ACC112 (cell line): Measurements from ENCODE around the gene EPB41L3.

Experiments
- H2AFZ ChIP-seq: fragments of 200-600 bp; sonication (generic); one replicate; pipeline ENCODE4 v1.6.0; 2017; ENCODE audit warnings: antibody characterized with exemption, low read length; ENCODE audit not compliant: unreplicated experiment
- H3K27ac ChIP-seq: fragments of 200-600 bp; sonication (generic); 2 replicates; pipeline ENCODE4 v1.5.1; 2014; ENCODE audit warnings: low read depth, mild to moderate bottlenecking, antibody characterized with exemption, low read length, moderate library complexity
- H3K27me3 ChIP-seq: fragments of 200-600 bp; sonication (generic); 2 replicates; pipeline ENCODE4 v1.6.1; 2014; ENCODE audit warnings: mild to moderate bottlenecking, antibody characterized with exemption, low read length, moderate library complexity, mixed read lengths; ENCODE audit not compliant: insufficient read depth
- H3K36me3 ChIP-seq: fragments of 200-600 bp; sonication (generic); 2 replicates; pipeline ENCODE4 v1.6.1; 2016; ENCODE audit warnings: mild to moderate bottlenecking, antibody characterized with exemption, low read length, moderate library complexity, mixed read lengths; ENCODE audit not compliant: insufficient read depth
- H3K4me1 ChIP-seq: fragments of 200-600 bp; sonication (generic); one replicate; pipeline ENCODE4 v1.6.1; 2016; ENCODE audit warnings: low read length, mixed read lengths; ENCODE audit not compliant: insufficient read depth, unreplicated experiment, control insufficient read depth
- H3K4me3 ChIP-seq: fragments of 200-600 bp; sonication (generic); 2 replicates; pipeline ENCODE4 v1.5.1; 2014; ENCODE audit warnings: mild to moderate bottlenecking, low read depth, low read length
- H3K79me2 ChIP-seq: fragments of 200-600 bp; sonication (generic); one replicate; pipeline ENCODE4 v1.6.0; 2016; ENCODE audit warnings: low read length; ENCODE audit not compliant: control insufficient read depth, unreplicated experiment, insufficient read depth

The EPB41L3 gene

DNA sequence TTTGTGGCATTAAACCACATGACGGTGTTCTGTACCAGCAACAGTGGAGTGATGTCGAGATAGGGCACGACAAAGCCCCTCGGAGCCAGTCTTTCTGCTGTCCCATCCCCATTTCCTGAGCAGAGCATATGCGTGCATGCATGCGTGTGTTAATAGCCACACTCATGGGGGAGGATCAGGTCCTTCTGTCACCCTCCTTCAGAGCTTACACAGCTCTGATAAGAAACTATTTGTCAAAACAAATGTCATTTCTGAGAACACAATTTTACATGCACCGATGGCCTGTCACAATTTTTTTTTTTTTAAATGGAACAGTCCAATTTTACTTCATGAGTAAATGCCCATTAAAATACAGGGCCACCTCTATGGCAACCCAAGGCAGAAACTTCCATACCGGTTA lies 152.4 kb downstream of the EPB41L3 start:
- no peak overlapping the region for H3K4me3 ChIP-seq

DNA sequence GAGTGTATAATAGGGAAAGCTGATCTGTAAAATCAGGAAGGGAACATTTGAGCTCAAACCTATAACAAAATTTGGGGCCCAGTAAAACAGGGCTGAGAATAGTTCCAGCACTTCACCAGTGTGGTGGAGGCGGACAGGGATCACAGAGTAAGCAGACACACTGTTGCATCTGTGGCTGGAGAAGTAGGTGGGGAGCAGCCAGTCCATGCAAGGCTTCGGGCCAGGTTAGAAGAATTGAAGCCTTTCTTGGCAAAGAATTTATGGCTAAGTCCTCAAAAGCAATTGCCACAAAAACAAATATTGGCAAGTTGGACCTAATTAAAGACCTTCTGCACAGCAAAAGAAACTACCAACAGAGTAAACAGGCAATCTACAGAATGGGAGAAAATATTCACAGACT lies 154.4 kb downstream of the EPB41L3 start:
- H3K79me2 ChIP-seq: no peaks in the 10 kb centered on the region
- H3K27me3 ChIP-seq: no peaks in the 10 kb centered on the region
- H3K27ac ChIP-seq: no peak overlapping the region
- no peak overlapping the region for H3K4me3 ChIP-seq
- no peaks in the 10 kb centered on the region for H3K4me1 ChIP-seq
- no peak overlapping the region for H2AFZ ChIP-seq
- no peaks in the 10 kb centered on the region for H3K36me3 ChIP-seq

More for the DNA sequence above, 152.4 kb downstream of the EPB41L3 start:
- no peaks in the 10 kb centered on the region for H3K36me3 ChIP-seq
- no peak overlapping the region for H3K27ac ChIP-seq
- no peaks in the 10 kb centered on the region for H3K4me1 ChIP-seq
- H2AFZ ChIP-seq: no peak overlapping the region
- no peaks in the 10 kb centered on the region for H3K27me3 ChIP-seq
- no peaks in the 10 kb centered on the region for H3K79me2 ChIP-seq

DNA sequence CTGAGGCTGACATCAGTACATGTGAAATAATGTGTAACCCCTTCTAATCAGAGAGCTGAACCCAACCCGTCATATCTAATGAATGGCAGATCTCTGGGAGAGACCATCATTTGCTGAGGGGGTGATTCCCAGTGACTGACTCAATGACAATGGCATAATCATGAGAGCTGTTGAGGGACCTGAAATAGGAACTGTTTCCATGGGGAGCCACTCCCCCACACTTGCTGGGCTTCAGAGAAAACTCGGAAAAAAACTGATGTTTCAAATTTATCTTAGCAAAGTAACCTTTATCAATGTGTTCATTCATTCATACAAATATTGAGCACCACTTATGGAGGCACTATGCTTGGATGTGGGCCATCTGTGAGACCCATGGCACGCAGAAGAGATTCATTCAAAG lies 154.9 kb downstream of the EPB41L3 start:
- H3K79me2 ChIP-seq: no peaks in the 10 kb centered on the region
- H3K4me3 ChIP-seq: no peak overlapping the region
- no peaks in the 10 kb centered on the region for H3K36me3 ChIP-seq
- H3K27me3 ChIP-seq: no peaks in the 10 kb centered on the region
- no peak overlapping the region for H3K27ac ChIP-seq
- no peaks in the 10 kb centered on the region for H3K4me1 ChIP-seq
- no peak overlapping the region for H2AFZ ChIP-seq

DNA sequence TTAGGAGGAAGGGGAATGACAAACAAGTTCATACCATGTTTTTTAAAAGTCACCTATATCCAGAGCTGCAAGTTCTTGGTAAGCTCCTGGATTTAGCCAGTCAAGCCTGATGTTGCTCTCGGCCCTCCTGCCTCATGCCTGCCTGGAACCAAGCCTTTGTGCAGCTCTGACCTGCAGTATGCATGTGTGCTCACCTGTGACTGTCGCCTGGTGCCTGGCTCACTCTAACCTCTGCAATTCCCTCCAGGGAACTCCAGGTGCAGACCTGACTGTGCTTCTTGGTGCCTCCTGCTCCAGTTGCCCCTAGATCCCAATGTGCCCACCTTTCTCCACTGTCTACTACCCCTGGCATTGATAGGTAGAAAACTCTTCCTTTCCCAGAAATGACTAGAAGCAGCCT lies 163.2 kb downstream of the EPB41L3 start:
- Histone ChIP-seq H3K36me3 (no peaks in the 10 kb centered on the region), H3K79me2 (no peaks in the 10 kb centered on the region), H3K4me3 (no peak overlapping the region), H3K4me1 (no peaks in the 10 kb centered on the region), H3K27me3 (no peaks in the 10 kb centered on the region), H3K27ac (no peak overlapping the region), H2AFZ (no peak overlapping the region)

DNA sequence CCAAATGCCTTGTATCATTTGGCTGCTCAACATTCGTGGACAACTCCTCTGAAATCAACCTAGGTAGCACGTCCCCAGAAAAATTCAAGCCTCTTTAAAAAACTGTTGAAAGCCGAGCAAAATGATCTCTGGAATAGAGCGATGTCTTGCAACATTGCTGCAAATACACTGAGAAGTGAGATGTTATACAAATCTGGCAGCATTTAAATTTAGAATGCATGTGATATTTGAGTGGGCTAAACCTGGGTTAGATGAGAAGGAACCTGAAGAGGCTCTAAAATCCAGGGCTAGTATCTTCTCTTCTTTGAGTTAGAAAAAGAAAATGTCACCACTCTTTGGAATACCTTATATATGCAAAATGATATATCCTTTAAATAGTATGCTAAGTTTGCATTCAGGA lies 166.8 kb downstream of the EPB41L3 start:
- no peaks in the 10 kb centered on the region for H3K79me2 ChIP-seq
- no peak overlapping the region for H2AFZ ChIP-seq
- H3K27me3 ChIP-seq: no peaks in the 10 kb centered on the region
- no peak overlapping the region for H3K27ac ChIP-seq
- H3K36me3 ChIP-seq: no peaks in the 10 kb centered on the region
- no peaks in the 10 kb centered on the region for H3K4me1 ChIP-seq
- H3K4me3 ChIP-seq: no peak overlapping the region

DNA sequence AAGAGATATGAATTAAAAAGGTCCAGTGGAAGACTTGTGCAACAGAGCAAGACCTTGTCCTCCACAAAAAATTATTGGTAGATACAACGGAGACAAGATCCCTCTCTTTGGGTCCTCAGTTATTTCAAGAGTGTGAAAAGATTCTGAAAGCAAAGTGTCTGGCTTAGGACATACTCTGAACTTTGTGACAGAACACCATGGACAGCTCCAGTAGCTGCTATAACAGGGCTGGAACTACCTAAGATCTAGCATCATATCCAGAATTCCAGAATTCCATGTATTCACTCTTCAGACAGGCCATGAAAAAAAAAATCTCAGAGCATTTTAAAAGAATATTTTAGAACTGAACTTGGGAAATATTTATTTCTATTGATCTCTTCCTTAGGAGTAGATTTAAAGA lies 173.5 kb downstream of the EPB41L3 start:
- Histone ChIP-seq H3K36me3 (no peaks in the 10 kb centered on the region), H3K27me3 (no peaks in the 10 kb centered on the region), H3K79me2 (no peaks in the 10 kb centered on the region), H3K27ac (no peak overlapping the region), H3K4me1 (no peaks in the 10 kb centered on the region), H3K4me3 (no peak overlapping the region), H2AFZ (no peak overlapping the region)

DNA sequence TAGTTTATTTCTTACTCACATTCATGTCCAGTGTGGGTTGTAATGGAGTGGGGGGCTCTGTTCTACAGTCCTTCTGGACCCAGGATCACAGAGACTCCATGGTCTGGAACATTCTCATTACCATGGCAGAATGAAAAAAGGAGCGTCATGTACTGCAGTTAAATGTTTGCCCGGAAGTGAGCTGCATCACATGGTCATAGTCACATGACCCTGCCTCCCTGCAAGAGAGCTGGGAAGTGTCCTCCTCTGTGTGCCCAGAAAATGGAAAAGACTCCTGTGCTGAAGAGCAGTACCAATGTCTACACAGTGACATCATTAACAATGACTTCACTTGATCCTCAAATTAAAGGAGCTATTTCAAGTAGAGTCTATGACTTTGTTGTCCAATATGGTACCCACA lies 174.3 kb downstream of the EPB41L3 start:
- Histone ChIP-seq H3K4me3 (no peak overlapping the region), H3K79me2 (no peaks in the 10 kb centered on the region), H3K27me3 (no peaks in the 10 kb centered on the region), H3K4me1 (no peaks in the 10 kb centered on the region), H2AFZ (no peak overlapping the region), H3K27ac (no peak overlapping the region), H3K36me3 (no peaks in the 10 kb centered on the region)

DNA sequence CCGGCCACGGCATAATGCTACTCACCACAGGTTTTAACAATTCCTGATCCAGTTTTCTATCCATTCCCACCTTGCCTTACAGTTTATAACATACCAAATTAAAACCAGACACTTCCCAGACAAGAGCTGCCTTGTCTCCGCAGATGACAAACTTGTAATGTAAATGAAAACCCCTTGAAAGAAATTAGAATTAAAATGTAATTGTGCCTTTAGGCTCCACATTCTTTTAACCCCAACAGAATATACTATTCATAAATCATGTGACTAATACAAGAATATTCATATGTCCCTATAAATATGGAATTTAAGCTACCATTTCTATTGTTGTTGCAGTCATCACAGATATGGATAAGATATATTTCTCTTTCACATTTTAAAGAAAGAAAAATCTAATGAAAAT lies 178.4 kb downstream of the EPB41L3 start:
- H3K4me3 ChIP-seq: no peak overlapping the region
- no peaks in the 10 kb centered on the region for H3K36me3 ChIP-seq
- H3K4me1 ChIP-seq: no peaks in the 10 kb centered on the region
- H3K27ac ChIP-seq: no peak overlapping the region
- H2AFZ ChIP-seq: no peak overlapping the region
- no peaks in the 10 kb centered on the region for H3K27me3 ChIP-seq
- H3K79me2 ChIP-seq: no peaks in the 10 kb centered on the region

DNA sequence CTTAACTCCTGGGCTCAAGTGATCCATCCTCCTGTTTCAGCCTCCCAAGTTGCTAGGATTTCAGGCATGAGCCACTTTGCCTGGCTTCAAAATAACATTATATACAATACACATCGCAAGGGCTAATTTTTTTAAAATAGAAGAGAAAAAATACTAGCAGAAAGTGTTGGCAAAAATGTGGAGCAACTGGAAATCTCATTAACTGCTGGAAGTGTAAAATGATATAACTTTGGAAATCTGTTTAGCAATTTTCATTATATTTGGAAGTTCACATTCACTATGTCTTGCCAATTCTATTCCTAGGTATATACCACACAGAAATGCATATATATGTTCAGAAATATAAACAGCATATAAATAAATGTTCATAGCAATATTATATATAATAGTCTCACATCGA lies 193.2 kb downstream of the EPB41L3 start:
- Histone ChIP-seq H3K4me3 (no peak overlapping the region), H2AFZ (no peak overlapping the region), H3K4me1 (no peaks in the 10 kb centered on the region), H3K27ac (no peak overlapping the region), H3K79me2 (no peaks in the 10 kb centered on the region), H3K27me3 (no peaks in the 10 kb centered on the region), H3K36me3 (no peaks in the 10 kb centered on the region)
